ENCODE measurements around the gene GABRG1.

Gene GABRG1

DNA sequence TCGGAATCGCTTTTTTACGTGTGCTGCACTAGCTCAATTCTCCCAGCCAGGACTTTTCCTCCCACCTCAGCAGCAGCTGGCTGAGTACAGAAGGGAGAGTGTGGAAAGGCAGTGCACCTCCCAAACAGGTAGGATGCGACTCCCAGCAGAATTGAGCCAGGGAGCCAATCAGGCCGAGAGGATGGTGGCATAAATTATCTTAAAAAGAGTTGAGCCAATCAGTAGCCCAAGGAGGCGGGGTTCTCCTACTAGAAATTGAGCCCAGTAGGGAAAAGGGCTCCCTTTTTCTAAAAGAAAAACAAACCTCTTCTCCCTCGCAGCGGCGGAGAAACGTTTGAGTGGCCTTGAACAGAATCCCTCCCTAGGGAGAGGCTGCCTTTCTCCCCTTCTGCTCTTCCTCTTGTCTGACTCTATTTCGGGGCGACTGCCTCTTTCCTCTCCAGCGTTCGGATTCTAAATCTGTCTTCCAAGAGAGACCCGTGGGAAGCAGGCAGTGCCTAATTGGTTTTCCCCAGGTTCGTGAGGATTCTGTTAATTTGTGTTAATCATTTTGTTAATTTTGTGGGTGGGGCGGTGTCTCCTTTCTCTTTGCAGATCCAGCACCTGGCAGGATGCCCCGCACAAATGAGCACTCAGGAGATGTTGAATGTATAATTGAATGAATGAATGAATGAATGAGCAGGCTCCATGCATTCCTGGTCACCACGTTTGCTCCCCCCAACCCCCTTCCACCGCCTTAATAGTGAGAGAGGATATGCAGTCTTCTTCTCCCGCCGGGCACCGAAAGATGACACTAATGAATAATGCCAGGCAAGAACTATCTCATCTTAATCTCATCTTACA, at the start of gene GABRG1:
GABRG1 (minus strand) TSS at position 142 of the 843 bp plus-strand sequence; CDS start at position 1, 141 bp downstream.
- no peak for DNase-seq

DNA sequence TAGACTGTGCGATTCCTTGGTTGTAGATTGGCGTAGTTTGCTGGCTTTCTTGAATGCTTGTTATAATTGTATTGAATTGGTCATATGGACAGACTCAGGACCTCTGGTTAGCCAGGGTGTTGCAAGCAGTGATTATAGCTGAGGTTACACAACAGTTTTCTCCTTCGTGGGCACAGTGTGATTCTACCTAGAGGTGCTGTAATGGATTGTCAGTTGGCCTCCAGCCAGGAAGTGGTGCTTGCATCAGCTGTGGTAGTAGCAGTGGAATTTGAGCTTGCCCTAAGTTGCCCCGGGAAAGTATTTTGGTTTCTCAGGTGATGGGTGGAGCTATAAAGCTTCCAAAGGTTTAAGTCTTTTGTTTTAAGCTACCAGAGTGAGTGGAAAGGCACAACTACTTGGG, 23.1 kb upstream of the GABRG1 start:
- no peak for DNase-seq

DNA sequence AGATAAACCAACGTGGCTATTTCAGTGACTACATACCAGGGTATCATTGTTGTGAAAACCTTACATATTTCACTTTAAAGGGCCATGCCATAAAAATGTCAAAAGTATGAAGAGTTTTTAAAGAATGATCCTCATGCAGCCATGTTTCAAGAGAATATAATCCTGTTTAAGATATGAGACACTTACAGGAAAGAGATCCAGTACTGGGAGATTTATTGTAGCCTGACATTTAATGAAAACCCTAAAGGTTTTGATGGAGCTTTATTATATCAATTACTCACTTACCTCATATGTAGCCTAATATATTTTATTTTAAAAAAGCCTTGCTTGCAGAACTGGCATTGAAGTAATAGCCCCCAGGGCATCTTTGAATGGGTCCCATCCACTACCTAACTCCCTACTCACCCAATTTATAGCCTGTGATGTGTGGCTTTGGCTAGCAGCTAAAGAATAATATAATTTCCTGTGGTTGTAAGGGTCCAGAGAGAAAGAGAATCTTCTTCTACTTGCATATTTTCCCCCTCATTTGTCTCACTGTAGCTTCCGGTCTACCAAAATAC, 7.7 kb upstream of the GABRG1 start:
- no peak for DNase-seq

DNA sequence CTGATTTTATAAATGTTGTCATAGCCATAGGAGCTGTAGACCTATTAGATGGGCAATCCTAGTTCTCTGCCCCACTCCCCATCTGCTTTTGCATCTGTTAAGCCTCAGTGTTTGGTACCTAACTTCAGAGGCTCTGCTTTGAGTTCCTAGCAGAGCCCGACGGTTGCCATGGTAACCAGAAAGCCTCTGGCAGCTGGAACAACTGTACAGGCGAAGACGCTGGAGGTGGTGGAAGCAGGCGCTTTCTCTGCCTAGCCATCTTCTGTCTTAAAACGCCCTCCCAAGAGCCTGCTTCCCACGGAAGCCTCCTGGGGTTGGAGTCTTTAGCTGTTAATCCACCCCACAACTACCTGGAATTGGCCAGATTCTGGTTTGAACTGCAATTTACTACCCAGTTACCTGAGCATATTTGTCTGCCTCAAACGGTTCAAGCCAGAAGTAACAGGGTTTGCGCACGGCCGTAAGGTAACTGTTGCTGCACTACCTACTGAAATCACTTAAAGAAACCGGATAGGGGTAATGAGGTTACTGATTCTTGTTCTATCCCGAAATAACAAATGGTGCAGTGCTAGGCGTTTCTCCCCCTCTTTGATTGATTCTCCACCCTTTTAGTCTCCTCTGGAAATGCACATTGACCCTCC, 1.0 kb upstream of the GABRG1 start:
- peak; percentile 47 for DNase-seq

DNA sequence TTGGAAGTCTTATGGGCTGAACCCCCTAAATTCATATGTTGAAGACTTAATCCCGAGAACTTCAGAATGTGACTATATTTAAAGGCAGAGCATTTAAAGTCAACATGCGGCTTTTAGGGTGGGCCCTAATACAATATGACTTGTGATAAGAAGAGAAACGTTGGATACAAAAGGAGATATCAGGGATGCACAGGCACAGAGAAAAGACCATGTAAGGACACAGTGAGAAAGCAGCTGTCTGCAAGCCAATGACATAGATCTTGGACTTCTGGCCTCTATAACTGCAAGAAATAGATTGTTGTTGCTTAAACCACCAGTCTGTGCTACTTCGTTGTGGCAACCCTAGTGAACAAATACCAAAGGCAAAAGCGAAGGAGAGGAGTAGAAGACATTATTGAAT, 42.2 kb downstream of the GABRG1 start:
- DNase-seq: no peak

DNA sequence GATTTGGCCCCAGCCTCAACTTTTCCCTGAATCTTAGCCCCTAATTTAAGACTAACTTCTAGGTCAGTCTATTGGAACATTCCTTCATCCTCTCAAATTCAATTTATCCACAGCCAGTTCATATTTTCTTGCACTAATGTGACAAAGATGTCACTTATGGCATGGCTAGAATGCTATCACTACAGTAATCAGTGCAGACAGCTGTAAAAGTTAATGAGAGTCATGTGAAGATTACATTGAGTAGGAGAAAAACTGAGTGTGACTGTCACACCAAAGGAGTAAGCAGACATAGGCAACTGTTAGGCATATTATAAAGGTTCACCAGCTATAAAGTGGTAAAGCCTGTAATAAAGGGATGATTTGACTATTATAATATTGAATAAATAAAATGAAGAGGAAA, 42.6 kb downstream of the GABRG1 start:
- DNase-seq: no peak

DNA sequence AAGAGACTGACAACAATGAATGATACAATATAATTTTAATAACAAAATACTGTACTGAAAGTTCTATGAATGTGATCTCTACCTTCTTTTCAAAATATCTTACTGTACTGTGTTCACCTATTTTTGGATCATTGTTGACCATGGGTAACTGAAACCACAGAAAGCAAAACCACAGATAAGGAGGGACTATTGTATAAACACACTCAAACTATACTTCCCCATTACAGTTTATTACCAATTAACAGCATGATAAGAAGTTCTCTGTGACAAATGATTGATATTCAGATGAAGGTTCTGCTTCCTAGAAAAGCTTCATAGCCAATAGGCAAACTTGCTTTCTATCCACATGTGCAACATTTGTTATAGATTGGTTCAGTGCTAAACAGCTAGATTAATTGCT, 50.1 kb downstream of the GABRG1 start:
- DNase-seq: no peak

DNA sequence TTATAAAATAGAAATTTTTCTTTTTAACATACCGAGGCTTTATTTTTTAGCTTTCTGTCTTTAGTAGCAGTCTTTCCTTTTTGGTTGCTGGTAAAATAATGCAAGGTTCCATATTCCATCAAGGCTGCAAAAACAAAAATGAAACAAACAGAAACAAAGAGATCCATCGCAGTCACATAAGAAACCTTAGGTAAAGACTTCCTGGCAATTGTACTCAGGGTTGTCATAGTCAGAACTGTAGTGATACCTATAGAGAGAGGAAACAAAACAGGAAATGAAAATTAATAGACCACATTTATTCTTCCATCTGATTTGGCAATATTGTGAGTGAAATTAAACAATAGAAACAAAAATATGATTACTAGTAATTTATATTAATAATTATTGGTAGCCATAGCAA, 72.5 kb downstream of the GABRG1 start:
- no peak for DNase-seq

DNA sequence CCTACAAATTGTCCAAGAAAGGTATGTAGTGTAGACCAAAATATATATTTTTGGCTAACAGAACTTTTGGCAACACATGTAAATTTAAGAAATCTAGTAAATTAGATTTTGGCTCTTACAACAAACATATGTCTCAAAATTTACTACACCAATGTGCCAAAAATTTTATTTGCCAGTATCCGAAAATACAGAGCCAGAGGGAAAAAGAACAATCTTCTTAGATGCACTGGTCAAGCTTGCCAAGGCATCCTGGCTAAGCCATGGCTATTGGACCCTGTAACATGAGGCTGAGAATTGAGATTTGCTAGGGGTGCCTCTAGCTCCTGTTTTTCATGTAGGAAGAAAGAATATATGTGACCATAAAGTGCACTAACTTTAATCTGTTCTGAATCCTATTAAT, 91.8 kb downstream of the GABRG1 start:
- DNase-seq: no peak

DNA sequence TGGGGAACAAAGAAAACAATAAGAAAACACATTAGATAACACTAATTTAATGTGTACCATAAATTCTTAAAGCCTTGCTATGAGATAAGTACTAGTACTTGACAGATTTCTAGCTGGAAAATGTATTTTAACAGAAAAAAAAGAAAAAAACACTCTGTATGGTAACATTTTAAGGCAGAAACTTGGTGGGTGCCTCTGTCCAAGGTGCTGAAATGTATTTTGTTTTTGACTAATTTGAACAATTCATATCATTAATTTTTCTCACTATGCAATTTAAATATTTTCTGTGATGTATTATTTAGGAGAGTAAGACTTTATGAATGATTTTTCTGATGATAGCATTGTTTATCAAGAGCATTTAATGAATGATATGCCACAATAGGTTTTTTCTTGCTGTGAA, 107.5 kb downstream of the GABRG1 start:
- DNase-seq: no peak

DNA sequence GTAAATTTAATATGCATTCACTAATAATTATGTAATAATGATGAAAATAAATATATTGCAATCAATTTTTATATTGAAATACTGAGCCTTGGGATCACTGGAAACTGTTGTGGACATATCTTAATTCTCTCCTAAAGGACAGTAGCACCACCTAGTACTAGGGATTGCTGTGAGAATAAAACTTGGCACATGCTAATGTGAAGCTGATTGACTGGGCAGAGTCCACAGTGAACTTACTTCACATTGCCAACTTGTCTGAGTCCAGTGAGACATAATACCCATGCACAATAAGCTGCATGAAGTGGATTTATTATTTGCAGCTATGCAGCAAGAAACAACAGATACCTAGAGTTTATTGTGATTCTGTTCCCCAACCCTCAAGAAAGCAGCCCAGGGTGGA, 131.1 kb downstream of the GABRG1 start:
- DNase-seq: no peak

DNA sequence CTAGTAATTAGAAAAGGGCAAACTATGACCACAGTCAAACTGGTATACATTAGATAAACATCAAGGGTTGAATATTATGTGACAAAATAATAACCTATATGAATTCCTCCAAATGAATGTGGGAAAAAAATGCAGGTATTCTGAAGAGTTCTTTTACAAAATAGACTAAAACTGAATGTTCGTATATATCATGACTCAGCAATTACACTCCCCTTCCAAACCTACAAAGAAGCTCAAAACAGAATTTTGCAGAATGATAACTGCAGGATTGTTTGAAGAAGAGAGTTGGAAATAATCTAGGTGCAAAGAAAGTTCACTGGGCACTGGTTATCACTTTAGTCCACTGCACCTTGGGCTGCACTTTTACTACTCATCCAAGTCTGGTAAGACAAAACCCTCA, 134.1 kb downstream of the GABRG1 start:
- no peak for DNase-seq

DNA sequence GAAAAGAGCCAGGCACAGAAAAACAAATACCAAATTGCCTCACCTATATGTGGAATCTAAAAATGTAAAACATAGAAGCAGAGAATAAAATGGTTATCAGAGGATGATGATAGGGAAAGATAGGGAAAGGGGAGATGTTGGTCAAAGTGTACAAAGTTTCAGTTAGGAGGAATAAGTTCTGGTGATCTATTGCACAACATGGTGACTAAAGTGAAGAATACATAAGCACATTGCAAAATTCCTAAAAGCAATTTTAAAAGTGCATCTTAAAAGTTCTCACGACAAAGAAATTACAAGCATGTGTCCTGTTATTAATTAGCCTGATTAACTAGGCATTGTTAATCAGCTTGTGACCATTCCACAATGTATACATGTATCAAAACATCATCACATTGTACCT, 136.0 kb downstream of the GABRG1 start:
- DNase-seq: no peak

Data from left hindlimb (tissue), 1 donor.